Prostate gland (tissue), 2 donors: ENCODE data around the gene PPP1R13B.

Experiments
- POLR2A ChIP-seq: fragments of 450-650 bp; IDR thresholded peaks from one replicate; pipeline ENCODE4 v1.6.1; 2016; ENCODE audit warnings: antibody characterized with exemption, mild to moderate bottlenecking
- POLR2AphosphoS5 ChIP-seq: sonication (generic); formaldehyde crosslinking; IDR thresholded peaks from one replicate; pipeline ENCODE4 v1.6.1; 2017; ENCODE audit warnings: antibody characterized with exemption
- TF ChIP-seq, protein P1 (sequence below), 4 experiments: fragments of 200-600 bp in 2 of 4; fragments of 450-650 bp in 2 of 4; sonication (generic) in 2 of 4; IDR thresholded peaks; 1 replicate in 3 of 4; 2 replicates in 1 of 4; pipeline ENCODE4 v1.5.1; 2016 to 2019; ENCODE audit warnings: antibody characterized with exemption in 4 of 4, mild to moderate bottlenecking in 2 of 4, moderate library complexity in 2 of 4

DNA sequence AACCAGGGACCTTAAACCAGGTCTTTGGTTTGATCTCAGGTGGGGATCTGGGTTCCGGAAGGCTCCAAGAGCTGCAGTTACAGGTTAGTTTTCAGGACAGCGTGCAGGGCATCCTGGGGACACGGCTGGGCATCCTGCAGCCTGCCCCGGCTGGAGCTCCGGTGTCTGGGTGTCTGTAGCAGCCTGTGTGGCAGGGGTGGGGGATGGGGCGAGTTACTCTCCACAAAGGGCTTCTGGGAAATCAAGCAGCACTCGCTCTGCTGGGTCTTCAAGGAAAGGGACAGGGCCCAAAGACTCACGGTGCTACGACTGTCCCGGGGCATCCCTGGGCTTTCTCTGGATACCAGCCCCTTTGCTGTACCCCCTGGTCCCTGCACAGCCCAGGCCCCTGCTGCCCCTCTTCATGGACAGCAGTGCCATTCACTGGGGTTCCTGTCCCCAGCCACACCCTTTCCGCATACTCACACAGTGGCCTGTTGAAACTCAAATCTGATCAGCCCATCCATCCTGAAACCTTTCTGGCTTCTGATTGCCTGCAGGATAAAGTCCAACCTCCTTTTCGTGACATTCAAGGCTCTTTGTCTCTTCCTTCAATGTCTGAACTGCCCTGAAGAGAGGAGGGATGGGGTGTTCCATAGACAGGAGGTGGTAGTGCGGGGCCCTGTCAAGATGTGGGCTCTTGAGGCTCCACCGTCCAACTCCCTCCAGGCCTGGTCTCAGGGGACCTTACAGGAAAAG lies 22.2 kb upstream of the PPP1R13B start:
- TF ChIP-seq, protein P1, sequence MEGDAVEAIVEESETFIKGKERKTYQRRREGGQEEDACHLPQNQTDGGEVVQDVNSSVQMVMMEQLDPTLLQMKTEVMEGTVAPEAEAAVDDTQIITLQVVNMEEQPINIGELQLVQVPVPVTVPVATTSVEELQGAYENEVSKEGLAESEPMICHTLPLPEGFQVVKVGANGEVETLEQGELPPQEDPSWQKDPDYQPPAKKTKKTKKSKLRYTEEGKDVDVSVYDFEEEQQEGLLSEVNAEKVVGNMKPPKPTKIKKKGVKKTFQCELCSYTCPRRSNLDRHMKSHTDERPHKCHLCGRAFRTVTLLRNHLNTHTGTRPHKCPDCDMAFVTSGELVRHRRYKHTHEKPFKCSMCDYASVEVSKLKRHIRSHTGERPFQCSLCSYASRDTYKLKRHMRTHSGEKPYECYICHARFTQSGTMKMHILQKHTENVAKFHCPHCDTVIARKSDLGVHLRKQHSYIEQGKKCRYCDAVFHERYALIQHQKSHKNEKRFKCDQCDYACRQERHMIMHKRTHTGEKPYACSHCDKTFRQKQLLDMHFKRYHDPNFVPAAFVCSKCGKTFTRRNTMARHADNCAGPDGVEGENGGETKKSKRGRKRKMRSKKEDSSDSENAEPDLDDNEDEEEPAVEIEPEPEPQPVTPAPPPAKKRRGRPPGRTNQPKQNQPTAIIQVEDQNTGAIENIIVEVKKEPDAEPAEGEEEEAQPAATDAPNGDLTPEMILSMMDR (IDR thresholded peaks at IDR 0.05): no peak
- TF ChIP-seq POLR2AphosphoS5 (no peak), POLR2A (no peak)
